OCI-LY7 (cell line): Measurements from ENCODE around the gene SH2D3A.

Source experiments
- CTCF ChIP-seq: fragments of 200-600 bp; sonication (generic); conservative IDR thresholded peaks from 2 replicates; pipeline ENCODE4 v1.5.1; 2014; ENCODE audit warnings: mild to moderate bottlenecking, antibody characterized with exemption, low read length, moderate library complexity, mixed read lengths
- EZH2phosphoT487 ChIP-seq: fragments of 200-600 bp; sonication (generic); IDR thresholded peaks from 2 replicates; pipeline ENCODE4 v1.6.1; 2018; ENCODE audit warnings: low read depth, borderline replicate concordance, mild to moderate bottlenecking, mixed run types, antibody characterized with exemption, low read length, moderate library complexity, mixed read lengths

DNA sequence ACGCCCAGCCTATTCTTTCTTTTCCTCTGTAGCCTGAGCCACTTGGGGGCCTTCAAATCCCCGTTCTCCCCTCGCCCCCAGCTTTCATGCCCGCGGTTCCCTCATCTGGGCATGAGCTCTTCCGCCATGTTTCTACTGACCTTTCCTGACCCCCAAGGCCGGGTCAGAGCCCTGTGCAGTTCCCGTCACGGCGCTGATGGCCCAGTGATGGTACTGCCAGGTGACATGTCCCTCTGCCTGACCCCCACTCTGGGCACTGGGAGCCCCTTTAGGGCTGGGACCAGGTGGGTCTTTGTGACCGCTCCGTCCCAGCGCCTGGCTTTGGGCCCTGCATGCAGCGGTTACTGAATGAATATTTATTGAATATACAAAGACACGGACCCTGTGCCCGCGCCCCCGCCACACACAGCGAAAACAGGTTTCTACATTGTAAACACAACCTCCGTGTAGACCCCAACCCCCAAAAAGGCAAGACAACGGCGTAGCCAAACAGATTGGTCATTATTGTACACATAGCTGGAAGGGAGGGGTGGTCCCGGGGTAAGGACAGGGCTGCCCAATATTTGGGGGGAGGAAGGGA lies 37.6 kb downstream of the SH2D3A start:
- TF ChIP-seq CTCF, result no peak
- no peak for TF ChIP-seq EZH2phosphoT487
